HepG2 (cell line): ENCODE results near the gene RPTOR. TPM values are rescaled to one million over a fixed set of nuclear protein-coding genes. Genes with fewer than 3 reads are reported as not detected.
A peak's percentile ranks its signal among the peaks of the same experiment; 100 is the strongest.

ENCODE experiments used
- ATAC-seq: fragments of 200-7000 bp; cut with Tn5 transposase; 3 replicates; pipeline ENCODE4 v1.9.1; 2020; ENCODE audit warnings: mild to moderate bottlenecking, moderate library complexity
- BruUV-seq: library from RNA; stranded (reverse); fragments of 400-500 nt; replicated peaks from 2 replicates; lab custom pipeline; 2021; lab: Mats Ljungman, UMichigan
- CTCF ChIA-PET: fragments of 300-600 bp; formaldehyde crosslinking; extraction: SDS; loops from one replicate; lab custom pipeline; 2021; ENCODE audit warnings: low total read pairs, inconsistent platforms, low intra/inter-chr PET ratio; lab: Yijun Ruan, JAX
- POLR2A ChIA-PET: fragments of 350-600 bp; sonication (Branson Sonifier 250); formaldehyde crosslinking; loops from one replicate; lab custom pipeline; 2020; ENCODE audit warnings: antibody characterized with exemption, inconsistent platforms; lab: Yijun Ruan, JAX
- DNase-seq: peaks from one replicate; pipeline ENCODE4 v3.0.0-alpha.2; 2015; ENCODE audit warnings: low spot score
- FAIRE-seq: peaks from 3 replicates; lab custom pipeline; 2011; peaks lifted over from hg19 to GRCh38; lab: Jason Lieb, UNC
- H2AFZ ChIP-seq: one replicate; pipeline ENCODE4 v1.6.1; 2011; ENCODE audit warnings: low read length, inconsistent platforms
- H3K27ac ChIP-seq: fragments of 300-600 bp; 3 replicates; pipeline ENCODE4 v1.8.0; 2011; ENCODE audit warnings: mixed run types, mild to moderate bottlenecking, mixed read lengths, low read length, inconsistent platforms; ENCODE audit not compliant: insufficient read depth; ENCODE audit errors: extremely low read length
- H3K27me3 ChIP-seq, 2 experiments: fragments of 200-600 bp in 1 of 2; 2 replicates in 1 of 2; 3 replicates in 1 of 2; pipeline versions ENCODE4 v1.6.0 to v1.8.0; 2011; ENCODE audit warnings: low read length in 2 of 2, mild to moderate bottlenecking in 2 of 2, moderate library complexity in 2 of 2, inconsistent platforms in 1 of 2; ENCODE audit not compliant: insufficient read depth in 2 of 2, control insufficient read depth in 1 of 2
- H3K36me3 ChIP-seq, 2 experiments: fragments of 200-600 bp in 1 of 2; replicated peaks in 1 of 2; 2 replicates in 1 of 2; 3 replicates in 1 of 2; pipeline versions ENCODE4 v1.5.1 to v1.8.0; 2011; ENCODE audit warnings: low read length in 2 of 2, inconsistent platforms in 1 of 2; ENCODE audit not compliant: insufficient read depth in 2 of 2, control insufficient read depth in 1 of 2
- H3K4me1 ChIP-seq: 2 replicates; pipeline ENCODE4 v1.5.1; 2012; ENCODE audit warnings: low read length, inconsistent platforms; ENCODE audit not compliant: insufficient read depth
- H3K4me2 ChIP-seq: 2 replicates; pipeline ENCODE4 v1.6.0; 2011; ENCODE audit warnings: low read depth, low read length, inconsistent platforms
- H3K4me3 ChIP-seq, 3 experiments: fragments of 200-600 bp in 1 of 3; sonication (generic), shearing (Covaris generic) in 1 of 3; replicated peaks in 1 of 3; 2 replicates each; pipeline ENCODE4 v1.5.1; 2011 to 2016; ENCODE audit warnings: low read length in 3 of 3, inconsistent platforms in 2 of 3, low read depth in 2 of 3, mild to moderate bottlenecking in 2 of 3, control low read depth in 1 of 3, mixed read lengths in 1 of 3; ENCODE audit not compliant: insufficient read depth in 1 of 3
- H3K79me2 ChIP-seq: one replicate; pipeline ENCODE4 v1.6.1; 2011; ENCODE audit warnings: low read length, inconsistent platforms; ENCODE audit not compliant: insufficient read depth
- H3K9ac ChIP-seq: 2 replicates; pipeline ENCODE4 v1.6.0; 2011; ENCODE audit warnings: mild to moderate bottlenecking, low read depth, low read length, inconsistent platforms; ENCODE audit not compliant: insufficient read depth
- H3K9me3 ChIP-seq: 2 replicates; pipeline ENCODE4 v1.5.1; 2012; ENCODE audit warnings: mild to moderate bottlenecking, low read length
- H4K20me1 ChIP-seq: 2 replicates; pipeline ENCODE4 v1.6.0; 2011; ENCODE audit warnings: inconsistent platforms, mild to moderate bottlenecking, low read length, moderate library complexity; ENCODE audit not compliant: insufficient read depth
- HMG20B ChIP-seq: conservative IDR thresholded peaks from 2 replicates; pipeline ENCODE4 v1.6.1; 2016; ENCODE audit warnings: missing genetic modification reagents, missing compliant biosample characterization
- MAX ChIP-seq: IDR thresholded peaks from 2 replicates; pipeline ENCODE4 v1.6.1; 2012; ENCODE audit warnings: inconsistent platforms
- MYC ChIP-seq: sonication (generic); formaldehyde crosslinking; IDR thresholded peaks from 2 replicates; pipeline ENCODE4 v1.9.0; 2021; ENCODE audit warnings: missing genetic modification reagents, borderline replicate concordance
- SMAD1 ChIP-seq: sonication (generic); formaldehyde crosslinking; IDR thresholded peaks from 2 replicates; pipeline ENCODE4 v1.4.0; 2020; ENCODE audit warnings: missing genetic modification reagents, low read depth, mild to moderate bottlenecking, borderline replicate concordance
- SPEN ChIP-seq: sonication (generic); formaldehyde crosslinking; IDR thresholded peaks from 2 replicates; pipeline ENCODE4 v1.5.1; 2020; ENCODE audit warnings: low read depth, mild to moderate bottlenecking, missing genetic modification reagents
- TCF12 ChIP-seq, 2 experiments: fragments of 450-650 bp in 1 of 2; sonication (generic) in 1 of 2; formaldehyde crosslinking in 1 of 2; IDR thresholded peaks; 2 replicates each; pipeline versions ENCODE4 v1.6.1 to v1.8.0; 2017 to 2022; ENCODE audit warnings: antibody characterized with exemption in 1 of 2, mild to moderate bottlenecking in 1 of 2, missing genetic modification reagents in 1 of 2, moderate library complexity in 1 of 2
- ZFP37 ChIP-seq: sonication (generic); formaldehyde crosslinking; IDR thresholded peaks from 2 replicates; pipeline ENCODE4 v1.4.0; 2020; ENCODE audit warnings: missing genetic modification reagents, borderline replicate concordance
- ZNF160 ChIP-seq: sonication (generic); formaldehyde crosslinking; IDR thresholded peaks from 2 replicates; pipeline ENCODE4 v1.8.0; 2022; ENCODE audit warnings: mild to moderate bottlenecking, inconsistent platforms, missing genetic modification reagents
- ZNF556 ChIP-seq: sonication (generic); formaldehyde crosslinking; IDR thresholded peaks from 2 replicates; pipeline ENCODE4 v1.4.0; 2020; ENCODE audit warnings: mild to moderate bottlenecking, missing genetic modification reagents, borderline replicate concordance
- ZSCAN29 ChIP-seq: sonication (generic); formaldehyde crosslinking; conservative IDR thresholded peaks from 2 replicates; pipeline ENCODE4 v1.4.0; 2020; ENCODE audit warnings: mild to moderate bottlenecking, missing genetic modification reagents
- WGBS: methylation state at CpG from one replicate; pipeline ENCODE4 v1.1.6; 2017; ENCODE audit warnings: low lambda C conversion rate; 5-methylcytosine and 5-hydroxymethylcytosine counted together
- in situ Hi-C: cut with HindIII; loops from 2 replicates; pipeline ENCODE4 v1.10.0; 2017; ENCODE audit warnings: low pct_unique_long_range_greater_than_20kb; ENCODE audit not compliant: extremely low pct_ligation_motif_present
- intact Hi-C: fragments of 100-400 bp; cut with micrococcal nuclease; formaldehyde crosslinking; loops from one replicate; pipeline ENCODE4 v1.10.0; 2022; ENCODE audit not compliant: unreplicated experiment
- polyA plus RNA-seq, 8 experiments: library from polyadenylated mRNA; depleted of rRNA in 3 of 8; stranded (reverse) in 7 of 8; unstranded in 1 of 8; fragments of >200 nt; fragmentation: Illumina TruSeq in 4 of 8; extraction: Trizol in 4 of 8; gene quantifications; 2 replicates each; pipeline versions ENCODE4 v1.2.1 to v1.2.3, GENCODE V29; 2011 to 2016; ENCODE audit warnings: low read depth in 4 of 8, missing spikeins in 1 of 8, mixed read lengths in 1 of 8; ENCODE audit not compliant: insufficient read depth in 1 of 8
- total RNA-seq, 5 experiments: library from RNA; depleted of rRNA; stranded (reverse); fragments of >200 nt; fragmentation: Illumina TruSeq; extraction: Trizol; gene quantifications; 2 replicates each; pipeline ENCODE4 v1.2.3, GENCODE V29; 2016; ENCODE audit warnings: low read depth in 1 of 5
- TF ChIP-seq, protein P1 (sequence below): sonication (generic); formaldehyde crosslinking; IDR thresholded peaks from 2 replicates; pipeline ENCODE4 v1.5.1; 2020; ENCODE audit warnings: mild to moderate bottlenecking, missing genetic modification reagents, moderate library complexity
- TF ChIP-seq, protein P2 (sequence below): sonication (generic); IDR thresholded peaks from 2 replicates; pipeline ENCODE4 v1.6.1; 2016; ENCODE audit warnings: low read depth, borderline replicate concordance
- TF ChIP-seq, protein P3 (sequence below): sonication (generic); formaldehyde crosslinking; IDR thresholded peaks from 2 replicates; pipeline ENCODE4 v1.4.0; 2020; ENCODE audit warnings: low read depth, mild to moderate bottlenecking, missing genetic modification reagents

Gene RPTOR
- total and polyA plus RNA-seq, 2 of the 13 experiments (the other 11 are each of a cell fraction or from before 2014, with no cell fraction given): 6.6 to 25.3 TPM

- peak; percentile 13; the same call in 1 of the 2 replicates for TF ChIP-seq MAX
- TF ChIP-seq, protein P1, sequence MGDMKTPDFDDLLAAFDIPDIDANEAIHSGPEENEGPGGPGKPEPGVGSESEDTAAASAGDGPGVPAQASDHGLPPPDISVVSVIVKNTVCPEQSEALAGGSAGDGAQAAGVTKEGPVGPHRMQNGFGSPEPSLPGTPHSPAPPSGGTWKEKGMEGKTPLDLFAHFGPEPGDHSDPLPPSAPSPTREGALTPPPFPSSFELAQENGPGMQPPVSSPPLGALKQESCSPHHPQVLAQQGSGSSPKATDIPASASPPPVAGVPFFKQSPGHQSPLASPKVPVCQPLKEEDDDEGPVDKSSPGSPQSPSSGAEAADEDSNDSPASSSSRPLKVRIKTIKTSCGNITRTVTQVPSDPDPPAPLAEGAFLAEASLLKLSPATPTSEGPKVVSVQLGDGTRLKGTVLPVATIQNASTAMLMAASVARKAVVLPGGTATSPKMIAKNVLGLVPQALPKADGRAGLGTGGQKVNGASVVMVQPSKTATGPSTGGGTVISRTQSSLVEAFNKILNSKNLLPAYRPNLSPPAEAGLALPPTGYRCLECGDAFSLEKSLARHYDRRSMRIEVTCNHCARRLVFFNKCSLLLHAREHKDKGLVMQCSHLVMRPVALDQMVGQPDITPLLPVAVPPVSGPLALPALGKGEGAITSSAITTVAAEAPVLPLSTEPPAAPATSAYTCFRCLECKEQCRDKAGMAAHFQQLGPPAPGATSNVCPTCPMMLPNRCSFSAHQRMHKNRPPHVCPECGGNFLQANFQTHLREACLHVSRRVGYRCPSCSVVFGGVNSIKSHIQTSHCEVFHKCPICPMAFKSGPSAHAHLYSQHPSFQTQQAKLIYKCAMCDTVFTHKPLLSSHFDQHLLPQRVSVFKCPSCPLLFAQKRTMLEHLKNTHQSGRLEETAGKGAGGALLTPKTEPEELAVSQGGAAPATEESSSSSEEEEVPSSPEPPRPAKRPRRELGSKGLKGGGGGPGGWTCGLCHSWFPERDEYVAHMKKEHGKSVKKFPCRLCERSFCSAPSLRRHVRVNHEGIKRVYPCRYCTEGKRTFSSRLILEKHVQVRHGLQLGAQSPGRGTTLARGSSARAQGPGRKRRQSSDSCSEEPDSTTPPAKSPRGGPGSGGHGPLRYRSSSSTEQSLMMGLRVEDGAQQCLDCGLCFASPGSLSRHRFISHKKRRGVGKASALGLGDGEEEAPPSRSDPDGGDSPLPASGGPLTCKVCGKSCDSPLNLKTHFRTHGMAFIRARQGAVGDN: peak; percentile 45
- no peak for TF ChIP-seq ZFP37 (CRISPR knock-in tag)
These were observed 54.3 kb downstream of the RPTOR start (continued) for GRCh38 chr17:80598813-80599545.

DNA sequence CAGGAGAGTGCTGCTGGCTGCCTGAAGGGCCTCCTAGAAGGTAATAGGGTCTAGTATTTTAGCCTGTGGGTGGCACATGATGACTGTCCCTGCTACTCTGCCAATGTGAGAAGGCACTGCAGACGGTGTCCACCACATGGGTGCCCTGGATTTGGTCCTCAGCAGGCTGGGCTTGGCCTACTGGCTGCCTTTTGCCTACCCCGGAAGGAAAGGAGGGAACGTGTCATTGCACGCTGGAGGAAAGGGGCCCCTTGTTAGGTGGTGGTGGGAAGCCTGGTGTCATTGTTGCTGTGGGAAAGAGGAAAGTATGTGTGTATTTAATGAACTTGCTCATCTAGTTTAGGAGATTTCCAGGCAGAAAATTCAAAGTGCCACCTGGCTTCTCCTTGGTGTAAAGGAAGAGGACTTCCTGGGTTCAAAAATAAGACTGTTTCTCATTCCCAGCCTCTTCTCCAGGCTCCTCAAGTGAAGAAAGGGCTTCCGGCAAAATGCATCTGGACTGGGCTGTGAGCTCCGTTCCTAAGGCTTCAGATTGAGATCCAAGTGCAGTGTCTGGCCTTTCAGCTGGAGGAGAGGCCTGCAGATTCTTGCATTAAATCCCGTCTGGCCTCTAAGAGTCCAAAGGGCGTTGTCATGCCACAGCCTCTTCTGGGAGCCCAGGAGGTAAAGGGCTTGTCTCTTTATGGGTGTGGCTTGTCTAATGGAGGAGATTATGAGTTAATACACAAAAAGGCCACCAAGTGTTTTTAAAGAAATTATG lies 55.1 kb downstream of the RPTOR start:
- peak; percentile 85 for ATAC-seq
- H3K79me2 ChIP-seq: peaks cover 89% of the 10 kb centered on the region
- in situ Hi-C loops: no loop called here
- POLR2A ChIA-PET: interaction anchor here (0.6 to 3.0 kb wide), 6 partner anchors 16 to 145 kb away, joined by 3 to 32 read pairs (median 3); no protein-coding TSS in a partner anchor
- H3K4me3 ChIP-seq: peak overlapping the region; percentile 21 to 59 (median 31); a peak in 5 of 6 replicates
- FAIRE-seq: peak; percentile 77
- H4K20me1 ChIP-seq: peaks cover 12% of the 10 kb centered on the region; the same call in 1 of the 2 replicates
- peak overlapping the region; percentile 65 for H3K9ac ChIP-seq
- H3K27ac ChIP-seq: peak overlapping the region; percentile 79
- DNase-seq: peak; percentile 89
- H2AFZ ChIP-seq: no peak overlapping the region
- peaks cover 71% of the 10 kb centered on the region for H3K4me1 ChIP-seq
- intact Hi-C loops: no loop called here
- H3K27me3 ChIP-seq: no peaks in the 10 kb centered on the region
- peak overlapping the region; percentile 82 for H3K4me2 ChIP-seq
- WGBS: 14% methylated on average over 8 of the region's 8 CpGs
- peaks cover 0 to 4% of the 10 kb centered on the region in 2 experiments; a peak in 2 of 5 replicates for H3K36me3 ChIP-seq
- CTCF ChIA-PET: interaction anchor here (1.5 kb wide), 1 partner anchor 25 kb away, joined by 5 read pairs; no protein-coding TSS in a partner anchor
- no TSS peak for BruUV-seq
- no peaks in the 10 kb centered on the region for H3K9me3 ChIP-seq
- TF ChIP-seq SMAD1 (CRISPR knock-in tag): no peak
- TF ChIP-seq, protein P2, sequence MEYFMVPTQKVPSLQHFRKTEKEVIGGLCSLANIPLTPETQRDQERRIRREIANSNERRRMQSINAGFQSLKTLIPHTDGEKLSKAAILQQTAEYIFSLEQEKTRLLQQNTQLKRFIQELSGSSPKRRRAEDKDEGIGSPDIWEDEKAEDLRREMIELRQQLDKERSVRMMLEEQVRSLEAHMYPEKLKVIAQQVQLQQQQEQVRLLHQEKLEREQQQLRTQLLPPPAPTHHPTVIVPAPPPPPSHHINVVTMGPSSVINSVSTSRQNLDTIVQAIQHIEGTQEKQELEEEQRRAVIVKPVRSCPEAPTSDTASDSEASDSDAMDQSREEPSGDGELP: peak; percentile 81; the same call in 1 of the 2 replicates
- peak; percentile 62; the same call in 1 of the 2 replicates for TF ChIP-seq SPEN (CRISPR knock-in tag)
- TF ChIP-seq ZNF160 (CRISPR knock-in tag): no peak
- no peak for TF ChIP-seq MYC (CRISPR knock-in tag)
- 0 out of 2 replicates have a peak, but pooled peaks have one; percentile 22 for TF ChIP-seq ZSCAN29 (CRISPR knock-in tag)
- no peak for TF ChIP-seq TCF12 (IDR thresholded peaks at IDR 0.05)
- TF ChIP-seq TCF12 (CRISPR knock-in tag; IDR thresholded peaks at IDR 0.05): 0 out of 2 replicates have a peak, but pooled peaks have one; percentile 42
- TF ChIP-seq, protein P3, sequence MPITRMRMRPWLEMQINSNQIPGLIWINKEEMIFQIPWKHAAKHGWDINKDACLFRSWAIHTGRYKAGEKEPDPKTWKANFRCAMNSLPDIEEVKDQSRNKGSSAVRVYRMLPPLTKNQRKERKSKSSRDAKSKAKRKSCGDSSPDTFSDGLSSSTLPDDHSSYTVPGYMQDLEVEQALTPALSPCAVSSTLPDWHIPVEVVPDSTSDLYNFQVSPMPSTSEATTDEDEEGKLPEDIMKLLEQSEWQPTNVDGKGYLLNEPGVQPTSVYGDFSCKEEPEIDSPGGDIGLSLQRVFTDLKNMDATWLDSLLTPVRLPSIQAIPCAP (CRISPR knock-in tag): no peak
- TF ChIP-seq HMG20B (CRISPR knock-in tag): 0 out of 2 replicates have a peak, but pooled peaks have one; percentile 69
- 0 out of 2 replicates have a peak, but pooled peaks have one; percentile 35 for TF ChIP-seq ZNF556 (CRISPR knock-in tag)
